H1 (cell line): Measurements from ENCODE around the gene ADPRH. TPM values are rescaled to one million over a fixed set of nuclear protein-coding genes. Genes with fewer than 3 reads are reported as not detected.

Experiments
- CTCF ChIA-PET: fragments of 300-600 bp; sonication (Branson Sonifier 250); formaldehyde crosslinking; loops from one replicate; lab custom pipeline; 2021; ENCODE audit not compliant: partially characterized antibody; lab: Charles Lee
- POLR2A ChIA-PET: fragments of 300-600 bp; sonication (Branson Sonifier 250); formaldehyde crosslinking; loops from one replicate; lab custom pipeline; 2021; ENCODE audit warnings: inconsistent platforms; ENCODE audit not compliant: partially characterized antibody; lab: Charles Lee
- DNase-seq, 2 experiments: peaks; one replicate each; pipeline versions ENCODE4 v3.0.0 to v3.0.0-alpha.2; 2010 to 2022; ENCODE audit warnings: low spot score in 2 of 2, low read depth in 1 of 2, mixed read lengths in 1 of 2
- FAIRE-seq: peaks from 2 replicates; lab custom pipeline; 2011; peaks lifted over from hg19 to GRCh38; lab: Jason Lieb, UNC
- H2AFZ ChIP-seq: 2 replicates; pipeline ENCODE4 v1.8.1; 2012; ENCODE audit warnings: low read length, inconsistent platforms
- H2AK5ac ChIP-seq: 2 replicates; pipeline ENCODE4 v1.6.1; 2013; ENCODE audit warnings: low read depth, low read length
- H2BK120ac ChIP-seq: replicated peaks from 2 replicates; pipeline ENCODE3; 2013; ENCODE audit warnings: low read depth, low read length, inconsistent platforms
- H2BK12ac ChIP-seq: 2 replicates; pipeline ENCODE4 v1.6.1; 2013; ENCODE audit warnings: low read depth, low read length
- H2BK15ac ChIP-seq: 2 replicates; pipeline ENCODE4 v1.6.1; 2013; ENCODE audit warnings: low read length
- H2BK20ac ChIP-seq: 2 replicates; pipeline ENCODE4 v1.6.1; 2013; ENCODE audit warnings: low read length
- H2BK5ac ChIP-seq: 2 replicates; pipeline ENCODE4 v1.6.1; 2013; ENCODE audit warnings: low read depth, low read length
- H3K14ac ChIP-seq: 2 replicates; pipeline ENCODE4 v1.6.1; 2013; ENCODE audit warnings: inconsistent platforms; ENCODE audit not compliant: insufficient read length
- H3K18ac ChIP-seq: 2 replicates; pipeline ENCODE4 v1.6.1; 2013; ENCODE audit warnings: low read length; ENCODE audit errors: extremely low read depth
- H3K23ac ChIP-seq: 2 replicates; pipeline ENCODE4 v1.6.1; 2013; ENCODE audit warnings: inconsistent platforms; ENCODE audit not compliant: insufficient read length
- H3K23me2 ChIP-seq: 2 replicates; pipeline ENCODE4 v1.6.1; 2013; ENCODE audit warnings: low read depth, low read length
- H3K27ac ChIP-seq: 2 replicates; pipeline ENCODE4 v1.6.1; 2011; ENCODE audit warnings: low read depth, low read length, inconsistent platforms
- H3K27me3 ChIP-seq, 4 experiments: replicated peaks in 1 of 4; 1 replicate in 1 of 4; 2 replicates in 3 of 4; pipeline versions ENCODE4 v1.6.1 to v1.8.1; 2011 to 2013; ENCODE audit warnings: low read length in 3 of 4, mild to moderate bottlenecking in 3 of 4, inconsistent platforms in 2 of 4, mixed read lengths in 2 of 4, moderate library complexity in 1 of 4; ENCODE audit not compliant: control insufficient read depth in 3 of 4, insufficient read depth in 3 of 4; ENCODE audit errors: extremely low read depth in 1 of 4
- H3K36me3 ChIP-seq, 4 experiments: 2 replicates each; pipeline versions ENCODE4 v1.6.1 to v1.8.1; 2011 to 2013; ENCODE audit warnings: mild to moderate bottlenecking in 4 of 4, low read length in 3 of 4, moderate library complexity in 2 of 4, control low read depth in 1 of 4, inconsistent platforms in 1 of 4; ENCODE audit not compliant: insufficient read depth in 4 of 4, control insufficient read depth in 2 of 4
- H3K4ac ChIP-seq: replicated peaks from 2 replicates; pipeline ENCODE3; 2013; ENCODE audit warnings: low read length, low read depth, mixed read lengths, inconsistent platforms; ENCODE audit not compliant: insufficient read length
- H3K4me1 ChIP-seq, 4 experiments: replicated peaks in 1 of 4; 1 replicate in 1 of 4; 2 replicates in 3 of 4; pipeline versions ENCODE4 v1.6.1 to v1.8.1; 2011 to 2013; ENCODE audit warnings: low read length in 3 of 4, inconsistent platforms in 2 of 4, mixed read lengths in 1 of 4; ENCODE audit not compliant: insufficient read depth in 4 of 4, control insufficient read depth in 3 of 4
- H3K4me2 ChIP-seq, 2 experiments: 2 replicates each; pipeline versions ENCODE4 v1.6.1 to v1.8.1; 2011 to 2013; ENCODE audit warnings: low read depth in 2 of 2, low read length in 2 of 2, control low read depth in 1 of 2, inconsistent platforms in 1 of 2, mild to moderate bottlenecking in 1 of 2; ENCODE audit not compliant: insufficient read depth in 1 of 2
- H3K4me3 ChIP-seq, 4 experiments: fragments of 200-600, 300-600 bp in 1 of 4; sonication (generic), shearing (Covaris generic), sonication (Bioruptor Twin) in 1 of 4; 2 replicates each; pipeline versions ENCODE4 v1.5.1 to v1.8.1; 2011 to 2016; ENCODE audit warnings: low read length in 4 of 4, low read depth in 3 of 4, control low read depth in 2 of 4, inconsistent platforms in 2 of 4, mild to moderate bottlenecking in 2 of 4, mixed read lengths in 1 of 4, moderate library complexity in 1 of 4; ENCODE audit not compliant: insufficient read depth in 2 of 4; ENCODE audit errors: extremely low read depth in 1 of 4
- H3K56ac ChIP-seq: replicated peaks from 2 replicates; pipeline ENCODE3; 2013; ENCODE audit warnings: low read depth, mild to moderate bottlenecking, mixed read lengths, low read length, inconsistent platforms; ENCODE audit not compliant: insufficient read length
- H3K79me1 ChIP-seq: 2 replicates; pipeline ENCODE4 v1.6.1; 2013; ENCODE audit warnings: low read depth, low read length, control low read depth
- H3K79me2 ChIP-seq, 2 experiments: 2 replicates each; pipeline versions ENCODE4 v1.6.1 to v1.8.1; 2012 to 2013; ENCODE audit warnings: low read length in 2 of 2, mild to moderate bottlenecking in 2 of 2, inconsistent platforms in 1 of 2; ENCODE audit not compliant: insufficient read depth in 2 of 2, control insufficient read depth in 1 of 2
- H3K9ac ChIP-seq, 4 experiments: replicated peaks in 1 of 4; 1 replicate in 1 of 4; 2 replicates in 3 of 4; pipeline versions ENCODE4 v1.6.1 to v1.8.1; 2011 to 2013; ENCODE audit warnings: low read depth in 3 of 4, low read length in 3 of 4, control low read depth in 2 of 4, mild to moderate bottlenecking in 2 of 4, moderate library complexity in 2 of 4, inconsistent platforms in 1 of 4; ENCODE audit errors: extremely low read depth in 1 of 4
- H3K9me3 ChIP-seq, 2 experiments: 2 replicates each; pipeline versions ENCODE4 v1.6.1 to v1.8.1; 2012 to 2013; ENCODE audit warnings: mild to moderate bottlenecking in 2 of 2, moderate library complexity in 2 of 2, control low read depth in 1 of 2, inconsistent platforms in 1 of 2, low read depth in 1 of 2, low read length in 1 of 2, mixed read lengths in 1 of 2; ENCODE audit not compliant: insufficient read depth in 2 of 2
- H4K20me1 ChIP-seq, 2 experiments: replicated peaks in 1 of 2; 2 replicates each; pipeline versions ENCODE3 to v1.8.1; 2011 to 2013; ENCODE audit warnings: inconsistent platforms in 2 of 2, low read length in 2 of 2, mild to moderate bottlenecking in 1 of 2; ENCODE audit not compliant: insufficient read depth in 2 of 2, control insufficient read depth in 1 of 2
- H4K5ac ChIP-seq: 2 replicates; pipeline ENCODE4 v1.6.1; 2013; ENCODE audit warnings: low read length, low read depth, mixed read lengths, inconsistent platforms; ENCODE audit not compliant: insufficient read length
- H4K8ac ChIP-seq: 2 replicates; pipeline ENCODE4 v1.8.0; 2013; ENCODE audit warnings: mild to moderate bottlenecking, moderate library complexity, low read length, inconsistent platforms; ENCODE audit not compliant: insufficient read depth; ENCODE audit errors: extremely low read depth
- H4K91ac ChIP-seq: replicated peaks from 2 replicates; pipeline ENCODE3; 2013; ENCODE audit warnings: low read length, mixed read lengths, inconsistent platforms; ENCODE audit not compliant: insufficient read length
- CBX8 ChIP-seq: fragments of 300-800, 300-1000 bp; sonication (generic); IDR thresholded peaks from 2 replicates; pipeline ENCODE4 v1.7.1; 2016; ENCODE audit warnings: low read depth, low read length, borderline replicate concordance
- JUN ChIP-seq: IDR thresholded peaks from 2 replicates; pipeline ENCODE4 v1.6.1; 2011; ENCODE audit warnings: low read depth, mild to moderate bottlenecking, improper control_type of control experiment, low read length
- RXRA ChIP-seq: IDR thresholded peaks from 2 replicates; pipeline ENCODE4 v1.6.1; 2011; ENCODE audit warnings: low read depth, mild to moderate bottlenecking, low read length, moderate library complexity; ENCODE audit not compliant: insufficient read depth
- SIX5 ChIP-seq: IDR thresholded peaks from 2 replicates; pipeline ENCODE4 v1.6.1; 2011; ENCODE audit warnings: mild to moderate bottlenecking, low read depth, low read length
- WGBS, 2 experiments: shearing (Covaris generic) in 1 of 2; methylation state at CpG; one replicate each; pipeline versions ENCODE4 v1.1.6 to v1.1.7; 2013 to 2015; ENCODE audit warnings: low lambda C conversion rate in 2 of 2, mixed read lengths in 2 of 2, inconsistent platforms in 1 of 2, low coverage in 1 of 2, missing lambda C conversion rate in 1 of 2; ENCODE audit not compliant: insufficient replicate concordance in 2 of 2, insufficient coverage in 1 of 2, insufficient read length in 1 of 2; ENCODE audit errors: extremely low coverage in 1 of 2, missing lambda C conversion rate in 1 of 2; 5-methylcytosine and 5-hydroxymethylcytosine counted together
- polyA plus RNA-seq, 7 experiments: library from polyadenylated mRNA; depleted of rRNA in 3 of 7; stranded (reverse) in 5 of 7; unstranded in 2 of 7; fragments of >200 nt in 5 of 7; fragments of 200-250 nt in 2 of 7; gene quantifications; 1 replicate in 5 of 7; 2 replicates in 1 of 7; 4 replicates in 1 of 7; pipeline versions ENCODE4 v1.2.1 to v1.2.3, GENCODE V29; 2011 to 2013; ENCODE audit warnings: missing spikeins in 2 of 7, mixed read lengths in 2 of 7
- total RNA-seq: library from RNA; stranded (reverse); fragmentation: NEBNext Ultra II Directional; extraction: Animal tissue kit (Norgen Biotek cat#: 25700); gene quantifications from 2 replicates; pipeline ENCODE4 v1.2.1, GENCODE V29; 2021
- TF ChIP-seq, protein P1 (sequence below): IDR thresholded peaks from 2 replicates; pipeline ENCODE4 v1.6.1; 2012; ENCODE audit warnings: low read length, inconsistent platforms

ADPRH gene
- total and polyA plus RNA-seq, 2 of the 8 experiments (the other 6 are each of a cell fraction or from before 2014, with no cell fraction given): 2.6 to 4.2 TPM

DNA sequence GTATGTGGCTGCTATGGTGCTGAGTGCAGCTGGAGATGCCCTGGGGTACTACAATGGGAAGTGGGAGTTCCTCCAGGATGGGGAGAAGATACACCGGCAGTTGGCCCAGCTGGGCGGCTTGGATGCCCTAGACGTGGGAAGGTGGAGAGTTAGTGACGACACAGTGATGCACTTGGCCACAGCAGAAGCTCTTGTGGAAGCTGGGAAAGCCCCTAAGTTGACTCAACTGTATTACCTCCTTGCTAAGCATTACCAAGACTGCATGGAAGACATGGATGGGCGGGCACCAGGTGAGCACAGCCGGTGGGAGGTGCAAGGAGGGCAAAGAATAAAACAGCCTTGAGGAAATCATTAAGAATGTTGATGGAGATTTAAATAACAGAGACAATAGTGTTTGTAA is 2.9 kb downstream of the ADPRH start:
- TF ChIP-seq CBX8 (no peak), SIX5 (no peak), RXRA (no peak), JUN (no peak)
- TF ChIP-seq, protein P1, sequence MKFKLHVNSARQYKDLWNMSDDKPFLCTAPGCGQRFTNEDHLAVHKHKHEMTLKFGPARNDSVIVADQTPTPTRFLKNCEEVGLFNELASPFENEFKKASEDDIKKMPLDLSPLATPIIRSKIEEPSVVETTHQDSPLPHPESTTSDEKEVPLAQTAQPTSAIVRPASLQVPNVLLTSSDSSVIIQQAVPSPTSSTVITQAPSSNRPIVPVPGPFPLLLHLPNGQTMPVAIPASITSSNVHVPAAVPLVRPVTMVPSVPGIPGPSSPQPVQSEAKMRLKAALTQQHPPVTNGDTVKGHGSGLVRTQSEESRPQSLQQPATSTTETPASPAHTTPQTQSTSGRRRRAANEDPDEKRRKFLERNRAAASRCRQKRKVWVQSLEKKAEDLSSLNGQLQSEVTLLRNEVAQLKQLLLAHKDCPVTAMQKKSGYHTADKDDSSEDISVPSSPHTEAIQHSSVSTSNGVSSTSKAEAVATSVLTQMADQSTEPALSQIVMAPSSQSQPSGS: no peak
- Histone ChIP-seq H4K20me1 (no peaks in the 10 kb centered on the region), H2AK5ac (no peak overlapping the region), H3K79me1 (no peaks in the 10 kb centered on the region), H2BK20ac (no peak overlapping the region), H4K8ac (no peak overlapping the region), H3K14ac (no peak overlapping the region), H3K18ac (no peak overlapping the region), H3K4me2 (no peak overlapping the region), H2AFZ (no peak overlapping the region), H3K9me3 (no peaks in the 10 kb centered on the region), H3K56ac (no peak overlapping the region), H3K4me1 (peaks cover 0 to 4% (median 4%) of the 10 kb centered on the region in 4 experiments; a peak in 4 of 7 replicates), H3K4ac (no peak overlapping the region), H4K5ac (no peak overlapping the region), H2BK120ac (no peak overlapping the region), H2BK12ac (no peak overlapping the region), H3K23me2 (peaks cover 9% of the 10 kb centered on the region), H2BK5ac (no peak overlapping the region), H4K91ac (no peak overlapping the region), H3K23ac (no peak overlapping the region), H2BK15ac (no peak overlapping the region), H3K27ac (no peak overlapping the region), H3K4me3 (no peak overlapping the region), H3K9ac (no peak overlapping the region), H3K27me3 (peaks cover 0 to 11% (median 8%) of the 10 kb centered on the region in 4 experiments; a peak in 4 of 7 replicates), H3K79me2 (no peaks in the 10 kb centered on the region), H3K36me3 (no peaks in the 10 kb centered on the region)
- FAIRE-seq (no peak), DNase-seq (no peak)
- CTCF ChIA-PET: interaction anchor here (1.0 to 1.5 kb wide), 4 partner anchors 11 to 146 kb away, joined by 3 to 6 read pairs (median 4); partner anchors contain the start of gene CD80
- POLR2A ChIA-PET: interaction anchor here (1.2 kb wide), 1 partner anchor 84 kb away, joined by 3 read pairs; the partner anchor contains the start of gene TIMMDC1
- 97% methylated on average over 6 of the region's 6 CpGs; no CpG with 5 or more reads in 1 of the 2 experiments for WGBS, 2 experiments
